ENCODE results near the gene KCNV2.

DNA sequence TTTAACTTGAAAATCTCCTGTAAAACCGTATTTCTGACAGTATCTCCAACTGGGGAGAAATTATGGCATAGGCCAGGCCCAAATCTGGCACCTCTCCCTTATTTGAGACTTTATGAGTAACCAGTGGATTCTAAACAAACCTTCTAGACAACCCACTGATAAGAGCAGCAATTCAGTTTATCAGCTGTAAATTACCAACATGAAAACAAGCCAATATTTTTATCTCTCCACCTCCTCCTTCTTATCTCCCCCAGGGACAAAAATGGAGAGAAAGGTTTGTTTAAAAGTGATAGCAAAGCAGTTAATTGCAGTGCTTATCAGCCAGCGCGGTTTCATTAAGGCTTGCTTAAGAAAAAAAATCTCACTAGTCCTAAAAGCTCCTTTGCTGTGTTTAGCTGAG lies 53.8 kb downstream of the KCNV2 start:
- TF ChIP-seq, protein P1, sequence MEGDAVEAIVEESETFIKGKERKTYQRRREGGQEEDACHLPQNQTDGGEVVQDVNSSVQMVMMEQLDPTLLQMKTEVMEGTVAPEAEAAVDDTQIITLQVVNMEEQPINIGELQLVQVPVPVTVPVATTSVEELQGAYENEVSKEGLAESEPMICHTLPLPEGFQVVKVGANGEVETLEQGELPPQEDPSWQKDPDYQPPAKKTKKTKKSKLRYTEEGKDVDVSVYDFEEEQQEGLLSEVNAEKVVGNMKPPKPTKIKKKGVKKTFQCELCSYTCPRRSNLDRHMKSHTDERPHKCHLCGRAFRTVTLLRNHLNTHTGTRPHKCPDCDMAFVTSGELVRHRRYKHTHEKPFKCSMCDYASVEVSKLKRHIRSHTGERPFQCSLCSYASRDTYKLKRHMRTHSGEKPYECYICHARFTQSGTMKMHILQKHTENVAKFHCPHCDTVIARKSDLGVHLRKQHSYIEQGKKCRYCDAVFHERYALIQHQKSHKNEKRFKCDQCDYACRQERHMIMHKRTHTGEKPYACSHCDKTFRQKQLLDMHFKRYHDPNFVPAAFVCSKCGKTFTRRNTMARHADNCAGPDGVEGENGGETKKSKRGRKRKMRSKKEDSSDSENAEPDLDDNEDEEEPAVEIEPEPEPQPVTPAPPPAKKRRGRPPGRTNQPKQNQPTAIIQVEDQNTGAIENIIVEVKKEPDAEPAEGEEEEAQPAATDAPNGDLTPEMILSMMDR (IDR thresholded peaks at IDR 0.05) = no peak
- TF ChIP-seq EP300 (IDR thresholded peaks at IDR 0.05) (no peak), POLR2A (IDR thresholded peaks at IDR 0.05) (no peak), POLR2AphosphoS5 (IDR thresholded peaks at IDR 0.05) (no peak)

Measured in upper lobe of left lung (tissue), 4 donors.